ENCODE data around the gene SETD9. TPM values are rescaled to one million over a fixed set of nuclear protein-coding genes. Genes with fewer than 3 reads are reported as not detected.

Gene SETD9
- total and polyA plus RNA-seq, 2 of the 13 experiments (the other 11 are each of a cell fraction or from before 2014, with no cell fraction given) = 4.8 to 17.8 TPM

GRCh38 chr5:56909294-56910209, at the start of gene SETD9 (continued):
- TF ChIP-seq ZBTB14 (CRISPR knock-in tag; IDR thresholded peaks at IDR 0.05) = peak; percentile 51
- TF ChIP-seq HMGXB3 (CRISPR knock-in tag; IDR thresholded peaks at IDR 0.05; ENCODE audit: borderline replicate concordance) = 0 out of 2 replicates have a peak, but pooled peaks have one; percentile 34
- TF ChIP-seq NCOR1 (IDR thresholded peaks at IDR 0.05; ENCODE audit: borderline replicate concordance, low read length) = no peak
- peak; percentile 54; the same call in 1 of the 2 replicates for TF ChIP-seq ZNF431 (CRISPR knock-in tag; IDR thresholded peaks at IDR 0.05; ENCODE audit: borderline replicate concordance, low read depth)
- TF ChIP-seq ZNF335 (CRISPR knock-in tag; IDR thresholded peaks at IDR 0.05) = 0 out of 2 replicates have a peak, but pooled peaks have one; percentile 37
- no peak; the same call in 1 of the 2 replicates for TF ChIP-seq ZBTB26 (CRISPR knock-in tag; IDR thresholded peaks at IDR 0.05; ENCODE audit: borderline replicate concordance)
- TF ChIP-seq MED8 (CRISPR knock-in tag; IDR thresholded peaks at IDR 0.05; ENCODE audit: insufficient replicate concordance) = peak; percentile 34
- peak; percentile 14; the same call in 1 of the 2 replicates for TF ChIP-seq CTCF (CRISPR knock-in tag; IDR thresholded peaks at IDR 0.05)
- TF ChIP-seq ZNF709 (CRISPR knock-in tag; IDR thresholded peaks at IDR 0.05) = no peak
- peak; percentile 31; the same call in 1 of the 2 replicates for TF ChIP-seq GMEB1 (CRISPR knock-in tag; IDR thresholded peaks at IDR 0.05; ENCODE audit: borderline replicate concordance)
- peak; percentile 44; the same call in 1 of the 2 replicates for TF ChIP-seq SP2 (CRISPR knock-in tag; IDR thresholded peaks at IDR 0.05)
- TF ChIP-seq ZNF576 (CRISPR knock-in tag; IDR thresholded peaks at IDR 0.05) = no peak
- no peak for TF ChIP-seq ZNF136 (CRISPR knock-in tag; IDR thresholded peaks at IDR 0.05; ENCODE audit: low read depth)
- peak; percentile 84 for TF ChIP-seq RNF2 (conservative IDR thresholded peaks at IDR 0.05; ENCODE audit: low read depth)
- TF ChIP-seq MEIS1 (CRISPR knock-in tag; IDR thresholded peaks at IDR 0.05; ENCODE audit: borderline replicate concordance) = peak; percentile 62; the same call in 1 of the 2 replicates

All from HepG2 (cell line).